HEK293 (cell line): ENCODE data around the gene ITGA7.

Experiments
- ATF2 ChIP-seq: fragments of 450-650 bp; formaldehyde crosslinking; IDR thresholded peaks from 2 replicates; pipeline ENCODE4 v1.5.1; 2016; ENCODE audit warnings: missing biosample characterization, missing genetic modification characterization, low read depth
- BCL11B ChIP-seq: fragments of 450-650 bp; formaldehyde crosslinking; IDR thresholded peaks from 2 replicates; pipeline ENCODE4 v1.5.1; 2016; ENCODE audit warnings: low read depth, missing biosample characterization, missing genetic modification characterization
- GFI1B ChIP-seq: fragments of 450-650 bp; formaldehyde crosslinking; IDR thresholded peaks from 2 replicates; pipeline ENCODE4 v1.5.1; 2016; ENCODE audit warnings: missing biosample characterization, missing genetic modification characterization
- HIC1 ChIP-seq: fragments of 450-650 bp; formaldehyde crosslinking; IDR thresholded peaks from 2 replicates; pipeline ENCODE4 v1.5.1; 2016; ENCODE audit warnings: missing biosample characterization, missing genetic modification characterization
- TRIM28 ChIP-seq: IDR thresholded peaks from 2 replicates; pipeline ENCODE4 v1.6.1; 2011; ENCODE audit warnings: low read length, control low read depth, borderline replicate concordance
- ZBTB11 ChIP-seq: fragments of 450-650 bp; formaldehyde crosslinking; conservative IDR thresholded peaks from 2 replicates; pipeline ENCODE4 v1.5.1; 2016; ENCODE audit warnings: low read depth, missing biosample characterization, missing genetic modification characterization
- ZBTB6 ChIP-seq: fragments of 450-650 bp; formaldehyde crosslinking; IDR thresholded peaks from 2 replicates; pipeline ENCODE4 v1.5.1; 2017; ENCODE audit warnings: missing biosample characterization, missing genetic modification characterization
- ZFP69B ChIP-seq: fragments of 450-650 bp; formaldehyde crosslinking; IDR thresholded peaks from 2 replicates; pipeline ENCODE4 v1.5.1; 2016; ENCODE audit warnings: missing biosample characterization, missing genetic modification characterization
- ZNF114 ChIP-seq: fragments of 450-650 bp; formaldehyde crosslinking; IDR thresholded peaks from 2 replicates; pipeline ENCODE4 v1.5.0; 2017; ENCODE audit warnings: missing biosample characterization, missing genetic modification characterization
- ZNF138 ChIP-seq: fragments of 450-650 bp; formaldehyde crosslinking; IDR thresholded peaks from 2 replicates; pipeline ENCODE4 v1.5.1; 2016; ENCODE audit warnings: missing biosample characterization, missing genetic modification characterization, borderline replicate concordance
- ZNF155 ChIP-seq: fragments of 450-650 bp; formaldehyde crosslinking; IDR thresholded peaks from 2 replicates; pipeline ENCODE4 v1.5.1; 2016; ENCODE audit warnings: missing biosample characterization, missing genetic modification characterization
- ZNF174 ChIP-seq: fragments of 450-650 bp; formaldehyde crosslinking; IDR thresholded peaks from 2 replicates; pipeline ENCODE4 v1.5.0; 2017; ENCODE audit warnings: missing biosample characterization, mild to moderate bottlenecking, missing genetic modification characterization
- ZNF214 ChIP-seq: fragments of 450-650 bp; formaldehyde crosslinking; IDR thresholded peaks from 2 replicates; pipeline ENCODE4 v1.5.1; 2017; ENCODE audit warnings: missing biosample characterization, mild to moderate bottlenecking, missing genetic modification characterization, borderline replicate concordance
- ZNF221 ChIP-seq: fragments of 450-650 bp; formaldehyde crosslinking; IDR thresholded peaks from 2 replicates; pipeline ENCODE4 v1.5.1; 2017; ENCODE audit warnings: missing biosample characterization, missing genetic modification characterization, borderline replicate concordance
- ZNF274 ChIP-seq, 2 experiments: fragments of 200-500 bp in 1 of 2; fragments of 450-650 bp in 1 of 2; sonication (Bioruptor generic) in 1 of 2; formaldehyde crosslinking in 1 of 2; IDR thresholded peaks; 2 replicates each; pipeline versions ENCODE4 v1.5.1 to v1.6.1; 2014 to 2016; ENCODE audit warnings: borderline replicate concordance in 1 of 2, inconsistent platforms in 1 of 2, low read length in 1 of 2, missing biosample characterization in 1 of 2, missing genetic modification characterization in 1 of 2
- ZNF362 ChIP-seq: fragments of 450-650 bp; formaldehyde crosslinking; IDR thresholded peaks from 2 replicates; pipeline ENCODE4 v1.5.1; 2016; ENCODE audit warnings: missing biosample characterization, missing genetic modification characterization
- ZNF423 ChIP-seq: fragments of 450-650 bp; formaldehyde crosslinking; IDR thresholded peaks from 2 replicates; pipeline ENCODE4 v1.5.1; 2016; ENCODE audit warnings: missing biosample characterization, missing genetic modification characterization
- ZNF426 ChIP-seq: fragments of 450-650 bp; formaldehyde crosslinking; IDR thresholded peaks from 2 replicates; pipeline ENCODE4 v1.5.1; 2017; ENCODE audit warnings: missing biosample characterization, missing genetic modification characterization, mild to moderate bottlenecking, inconsistent platforms, moderate library complexity
- ZNF501 ChIP-seq: fragments of 450-650 bp; formaldehyde crosslinking; IDR thresholded peaks from 2 replicates; pipeline ENCODE4 v1.5.1; 2016; ENCODE audit warnings: missing biosample characterization, missing genetic modification characterization
- ZNF521 ChIP-seq: fragments of 450-650 bp; formaldehyde crosslinking; IDR thresholded peaks from 2 replicates; pipeline ENCODE4 v1.5.1; 2017; ENCODE audit warnings: missing biosample characterization, mild to moderate bottlenecking, missing genetic modification characterization
- ZNF530 ChIP-seq: fragments of 450-650 bp; formaldehyde crosslinking; IDR thresholded peaks from 2 replicates; pipeline ENCODE4 v1.5.1; 2016; ENCODE audit warnings: low read depth, missing biosample characterization, missing genetic modification characterization
- ZNF548 ChIP-seq: fragments of 450-650 bp; formaldehyde crosslinking; IDR thresholded peaks from 2 replicates; pipeline ENCODE4 v1.5.1; 2016; ENCODE audit warnings: missing biosample characterization, missing genetic modification characterization
- ZNF560 ChIP-seq: fragments of 450-650 bp; formaldehyde crosslinking; IDR thresholded peaks from 2 replicates; pipeline ENCODE4 v1.5.1; 2017; ENCODE audit warnings: missing biosample characterization, missing genetic modification characterization, borderline replicate concordance
- ZNF561 ChIP-seq: fragments of 450-650 bp; IDR thresholded peaks from 2 replicates; pipeline ENCODE4 v1.5.1; 2018; ENCODE audit warnings: missing biosample characterization, missing genetic modification characterization, borderline replicate concordance
- ZNF585B ChIP-seq: fragments of 450-650 bp; formaldehyde crosslinking; IDR thresholded peaks from 2 replicates; pipeline ENCODE4 v1.5.1; 2016; ENCODE audit warnings: missing biosample characterization, missing genetic modification characterization
- ZNF624 ChIP-seq: fragments of 450-650 bp; formaldehyde crosslinking; IDR thresholded peaks from 2 replicates; pipeline ENCODE4 v1.5.1; 2017; ENCODE audit warnings: missing biosample characterization, missing genetic modification characterization
- ZNF626 ChIP-seq: fragments of 450-650 bp; sonication (Bioruptor Pico); formaldehyde crosslinking; IDR thresholded peaks from 2 replicates; pipeline ENCODE4 v1.5.1; 2018; ENCODE audit warnings: missing biosample characterization, missing genetic modification characterization, inconsistent platforms
- ZNF670 ChIP-seq: fragments of 450-650 bp; formaldehyde crosslinking; IDR thresholded peaks from 2 replicates; pipeline ENCODE4 v1.5.1; 2016; ENCODE audit warnings: missing biosample characterization, missing genetic modification characterization, low read depth
- ZSCAN5A ChIP-seq: fragments of 450-650 bp; formaldehyde crosslinking; IDR thresholded peaks from 2 replicates; pipeline ENCODE4 v1.5.1; 2016; ENCODE audit warnings: missing biosample characterization, missing genetic modification characterization

ITGA7 gene

GRCh38 chr12:55707841-55708694 lies at the start of gene ITGA7 (continued):
- TF ChIP-seq ZBTB11 = no peak
- no peak for TF ChIP-seq GFI1B (tag by site-specific recombination)
- TF ChIP-seq ZNF362 (tag by site-specific recombination) = no peak
- no peak for TF ChIP-seq ZNF138
- no peak for TF ChIP-seq ZNF560 (tag by site-specific recombination)
- TF ChIP-seq ZBTB6 (tag by site-specific recombination) = peak; percentile 47; the same call in 1 of the 2 replicates
- TF ChIP-seq ZNF530 (tag by site-specific recombination) = no peak
- TF ChIP-seq TRIM28 = no peak
- no peak for TF ChIP-seq ZNF624 (tag by site-specific recombination)
- no peak for TF ChIP-seq ZNF548 (tag by site-specific recombination)
- TF ChIP-seq HIC1 (tag by site-specific recombination) = peak; percentile 77
- TF ChIP-seq ZNF426 (tag by site-specific recombination) = no peak
- no peak for TF ChIP-seq ZNF155 (tag by site-specific recombination)
- TF ChIP-seq ZNF521 (tag by site-specific recombination) = no peak
- TF ChIP-seq ZNF114 (tag by site-specific recombination) = no peak
- no peak for TF ChIP-seq ZFP69B (tag by site-specific recombination)
- no peak for TF ChIP-seq ZNF214
- no peak for TF ChIP-seq ZNF585B (tag by site-specific recombination)
- no peak for TF ChIP-seq ZNF626
- no peak for TF ChIP-seq ZNF174 (tag by site-specific recombination)
- no peak for TF ChIP-seq ZSCAN5A
- no peak for TF ChIP-seq ZNF221 (tag by site-specific recombination)
- TF ChIP-seq ZNF501 (tag by site-specific recombination) = no peak
- TF ChIP-seq ZNF423 (tag by site-specific recombination) = no peak
- no peak for TF ChIP-seq BCL11B (tag by site-specific recombination)
- no peak for TF ChIP-seq ZNF274 (IDR thresholded peaks at IDR 0.05; ENCODE audit: low read length)
- no peak for TF ChIP-seq ZNF274 (tag by site-specific recombination; IDR thresholded peaks at IDR 0.05; ENCODE audit: borderline replicate concordance)
- no peak for TF ChIP-seq ZNF561 (tag by site-specific recombination)
- TF ChIP-seq ATF2 (tag by site-specific recombination) = no peak
- TF ChIP-seq ZNF670 (tag by site-specific recombination) = no peak
